ENCODE data around the gene GOLGA6L25.
"Not testable (repeated sequence)": the region's sequence is repeated elsewhere in the genome, so short reads cannot be mapped to it uniquely, and the experiment has no call there.

GRCh38 chr15:28515208-28515607 is 38.2 kb upstream of the GOLGA6L25 start:
- not testable (repeated sequence) for TF ChIP-seq CTCF (conservative IDR thresholded peaks at IDR 0.05 in 1 of 2, IDR thresholded peaks at IDR 0.05 in 1 of 2; ENCODE audit: extremely low read depth in 1 of 2, insufficient read depth in 1 of 2, low read depth in 1 of 2, low read length in 2 of 2); EZH2 (IDR thresholded peaks at IDR 0.05; ENCODE audit: borderline replicate concordance, low read length)
